Activated CD4-positive, alpha-beta T cell treated with anti-CD3 and anti-CD28 coated beads for 1 hour (primary cell): Measurements from ENCODE around the gene SRRM1.
A peak's percentile ranks its signal among the peaks of the same experiment; 100 is the strongest.
"Not testable (repeated sequence)": the region's sequence is repeated elsewhere in the genome, so short reads cannot be mapped to it uniquely, and the experiment has no call there.

Experiments used
- DNase-seq: peaks from one replicate; pipeline ENCODE4 v3.0.0-alpha.2; 2020

The SRRM1 gene

DNA sequence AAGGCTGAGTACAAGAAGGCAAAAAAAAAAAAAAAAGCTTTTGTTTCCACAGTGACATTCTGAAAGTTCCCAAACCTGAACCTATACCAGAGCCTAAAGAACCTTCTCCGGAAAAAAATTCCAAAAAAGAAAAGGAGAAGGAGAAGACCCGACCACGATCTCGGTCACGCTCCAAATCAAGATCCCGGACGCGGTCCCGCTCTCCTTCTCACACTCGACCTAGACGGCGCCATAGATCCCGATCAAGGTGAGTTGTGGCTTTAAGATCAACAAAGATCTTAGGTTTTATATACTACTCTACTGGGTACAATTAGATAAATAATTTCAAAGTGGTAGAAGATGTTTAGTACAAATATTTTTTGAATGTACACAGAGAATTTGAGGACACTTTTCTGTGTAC lies 9.3 kb downstream of the SRRM1 start:
- no peak for DNase-seq

GRCh38 chr1:24654010-24654409 lies 10.9 kb downstream of the SRRM1 start:
- DNase-seq = no peak

DNA sequence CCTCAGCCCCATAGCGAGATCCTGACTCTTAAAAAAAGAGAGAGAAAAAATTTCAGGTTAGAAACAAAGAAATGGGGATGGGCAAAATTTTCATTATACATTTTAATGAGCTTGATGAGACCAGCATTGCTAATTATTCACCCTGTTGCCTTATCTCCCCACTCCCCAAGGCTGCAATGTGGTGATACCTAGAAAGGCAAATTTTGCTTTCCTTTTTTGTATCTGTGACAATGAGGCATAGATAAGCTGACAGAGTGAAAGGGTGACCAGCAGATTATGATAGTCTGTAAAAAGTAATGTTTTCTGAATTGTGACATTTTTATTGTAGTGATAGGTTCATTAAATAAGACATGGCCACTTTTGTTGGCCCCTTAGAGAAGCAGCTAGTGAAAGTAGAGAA lies 12.9 kb downstream of the SRRM1 start:
- no peak for DNase-seq

DNA sequence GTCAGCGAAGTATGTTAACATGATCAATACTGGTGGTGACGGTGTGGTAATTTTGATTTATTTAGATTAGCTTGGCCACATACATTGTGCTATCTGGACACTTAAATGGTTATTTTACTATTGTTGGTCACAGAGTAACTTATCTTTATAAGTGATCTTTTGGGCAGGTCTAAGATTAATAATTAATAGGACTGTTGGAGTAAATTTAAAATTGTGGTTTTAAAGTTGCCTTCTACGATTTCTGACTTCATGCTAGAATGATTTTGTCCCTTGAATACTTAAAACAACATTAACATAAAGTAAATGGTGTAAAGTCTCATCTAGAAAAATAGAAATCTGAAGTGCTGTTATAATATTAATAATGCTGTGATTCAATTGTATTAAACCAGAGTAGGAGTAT lies 14.7 kb downstream of the SRRM1 start:
- no peak for DNase-seq

DNA sequence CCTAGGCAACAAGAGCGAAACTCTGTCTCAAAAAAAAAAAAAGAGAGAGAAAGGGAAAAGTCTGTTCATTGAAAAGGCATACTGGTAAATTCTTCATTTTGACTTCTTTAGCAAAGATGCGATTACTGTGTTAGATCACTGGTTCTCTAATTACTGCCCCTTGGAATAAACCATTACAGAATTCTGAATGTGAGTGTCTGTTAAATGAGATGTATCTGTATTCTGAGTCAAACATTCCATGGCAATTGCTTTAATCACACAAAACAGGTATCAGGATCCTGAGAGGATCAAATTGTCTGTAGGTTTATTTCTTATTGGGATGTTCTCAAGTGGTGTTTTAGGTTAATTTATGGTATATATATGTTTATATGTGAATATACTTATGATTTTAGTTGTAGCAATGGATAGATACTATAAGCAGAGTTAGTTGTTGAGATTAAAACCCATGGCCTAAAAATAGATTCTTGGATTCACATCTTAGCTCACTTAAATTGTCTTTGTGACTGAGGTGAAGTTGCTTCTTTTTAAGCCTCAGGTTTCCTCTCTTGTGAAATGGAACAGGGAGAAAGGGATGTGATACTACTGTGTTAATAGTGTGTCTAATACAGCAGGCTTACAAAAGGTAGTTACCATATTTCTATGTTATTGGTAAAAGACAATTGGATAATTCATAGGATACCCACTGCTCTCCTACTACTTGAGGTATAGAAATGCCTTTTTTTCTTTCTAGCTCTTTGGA lies 16.2 kb downstream of the SRRM1 start:
- no peak for DNase-seq

DNA sequence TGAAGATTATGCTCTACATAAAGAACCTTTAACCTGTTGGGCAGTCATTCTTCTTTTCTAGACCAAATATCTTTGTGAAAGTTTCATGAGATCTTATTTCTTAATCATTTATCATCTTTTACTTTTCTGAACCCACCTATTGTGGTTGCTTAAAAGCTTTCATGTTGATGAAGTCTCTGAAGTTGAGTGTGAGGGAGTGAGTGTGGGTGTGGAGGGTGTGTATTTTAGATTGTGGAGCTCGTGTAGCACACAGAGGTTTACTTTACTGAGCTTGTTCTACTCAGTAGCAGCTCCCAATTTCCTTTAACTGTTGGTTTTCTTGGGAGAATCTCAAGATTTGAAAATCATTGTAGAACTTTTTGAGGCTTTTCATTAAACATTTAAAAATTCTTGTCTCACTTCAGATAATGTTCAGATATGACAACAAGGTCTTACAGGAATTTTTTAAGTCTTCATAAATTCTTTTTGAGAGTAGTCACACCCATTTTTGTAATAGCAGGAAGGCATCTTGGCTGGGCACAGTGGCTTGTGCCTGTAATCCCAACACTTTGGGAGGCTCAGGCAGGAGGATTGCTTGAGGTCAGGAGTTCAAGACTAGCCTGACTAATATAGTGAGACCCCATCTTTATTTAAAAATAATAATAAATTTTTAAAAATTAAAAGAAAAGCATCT lies 17.0 kb downstream of the SRRM1 start:
- DNase-seq = no peak

- no peak for DNase-seq
Observed at GRCh38 chr1:24664507-24665033, 21.5 kb downstream of the SRRM1 start.

GRCh38 chr1:24666794-24667193 lies 23.7 kb downstream of the SRRM1 start:
- no peak for DNase-seq

- not testable (repeated sequence) for DNase-seq
Observed at GRCh38 chr1:24671372-24671771, 28.3 kb downstream of the SRRM1 start.

- DNase-seq = not testable (repeated sequence)
Observed at GRCh38 chr1:24672686-24673085, 29.6 kb downstream of the SRRM1 start.

GRCh38 chr1:24673341-24673740 lies 30.2 kb downstream of the SRRM1 start:
- no peak for DNase-seq

DNA sequence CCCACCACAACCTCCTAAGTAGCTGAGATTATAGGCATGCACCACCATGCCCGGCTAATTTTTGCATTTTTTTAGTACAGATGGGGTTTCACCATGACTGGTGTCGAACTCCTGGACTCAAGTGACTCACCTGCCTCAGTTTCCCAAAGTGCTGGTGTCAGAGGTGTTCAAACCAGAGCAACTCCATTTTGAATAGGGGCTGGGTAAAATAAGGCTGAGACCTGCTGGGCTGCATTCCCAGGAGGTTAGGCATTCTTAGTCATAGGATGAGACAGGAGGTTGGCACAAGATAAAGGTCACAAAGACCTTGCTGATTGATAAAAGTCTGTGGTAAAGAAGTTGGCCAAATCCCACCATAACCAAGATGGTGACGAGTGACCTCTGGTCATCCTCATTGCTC lies 35.3 kb downstream of the SRRM1 start:
- DNase-seq = not testable (repeated sequence)

- no peak for DNase-seq
Observed at GRCh38 chr1:24679725-24680124, 36.6 kb downstream of the SRRM1 start.

- no peak for DNase-seq
Observed at GRCh38 chr1:24683713-24684162, 40.6 kb downstream of the SRRM1 start.

DNA sequence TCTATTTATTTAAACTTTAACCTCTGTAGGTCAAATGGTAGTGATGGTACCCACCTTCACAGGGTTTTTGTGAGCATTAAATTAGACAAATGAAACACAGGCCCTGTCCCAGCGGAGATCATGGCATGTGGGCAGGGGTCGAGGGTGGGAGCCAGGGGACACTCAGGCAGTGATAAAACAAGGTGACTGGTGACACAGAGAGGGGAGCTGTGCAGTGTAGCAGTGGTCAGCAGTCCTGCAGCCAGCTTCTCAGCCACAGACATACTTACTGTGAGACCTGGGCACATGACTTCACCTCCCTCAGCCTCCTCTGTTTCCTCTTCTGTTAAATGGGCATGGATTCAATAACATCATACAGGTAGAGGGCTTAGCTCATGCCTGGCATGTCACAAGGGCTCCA lies 44.9 kb downstream of the SRRM1 start:
- no peak for DNase-seq

DNA sequence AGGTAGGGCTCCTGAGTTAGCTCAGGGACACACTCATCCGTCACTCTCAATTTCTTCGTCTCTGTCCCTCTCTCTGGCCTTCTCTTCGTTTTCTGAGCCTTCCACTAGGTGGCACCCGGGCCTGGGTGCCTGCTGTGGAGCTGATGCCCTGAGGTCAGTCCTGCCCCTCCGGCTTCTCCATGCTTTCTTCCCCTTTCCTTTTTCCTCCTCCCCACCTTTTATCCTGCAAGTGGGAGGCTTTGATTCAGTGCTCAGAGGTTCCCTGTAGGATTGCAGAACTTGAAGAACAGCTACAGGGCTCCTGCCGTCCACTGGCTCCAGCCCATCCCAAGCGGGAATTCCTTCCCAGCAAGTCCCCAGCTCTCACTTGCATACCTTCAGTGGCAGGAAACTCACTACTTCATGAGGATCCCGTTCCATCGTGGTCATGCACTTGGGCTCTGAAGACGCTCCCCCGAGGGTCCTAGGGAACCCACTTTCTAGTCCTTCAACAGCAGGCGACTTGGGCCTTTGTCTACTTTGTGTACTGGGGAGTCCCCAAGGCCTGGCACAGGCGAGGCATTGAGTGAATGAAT lies 45.6 kb downstream of the SRRM1 start:
- DNase-seq = peak; percentile 41

GRCh38 chr1:24691051-24691450 lies 47.9 kb downstream of the SRRM1 start:
- DNase-seq = no peak

GRCh38 chr1:24692351-24692980 lies 49.4 kb downstream of the SRRM1 start:
- DNase-seq = no peak

- no peak for DNase-seq
Observed at GRCh38 chr1:24693827-24694379, 50.8 kb downstream of the SRRM1 start.

DNA sequence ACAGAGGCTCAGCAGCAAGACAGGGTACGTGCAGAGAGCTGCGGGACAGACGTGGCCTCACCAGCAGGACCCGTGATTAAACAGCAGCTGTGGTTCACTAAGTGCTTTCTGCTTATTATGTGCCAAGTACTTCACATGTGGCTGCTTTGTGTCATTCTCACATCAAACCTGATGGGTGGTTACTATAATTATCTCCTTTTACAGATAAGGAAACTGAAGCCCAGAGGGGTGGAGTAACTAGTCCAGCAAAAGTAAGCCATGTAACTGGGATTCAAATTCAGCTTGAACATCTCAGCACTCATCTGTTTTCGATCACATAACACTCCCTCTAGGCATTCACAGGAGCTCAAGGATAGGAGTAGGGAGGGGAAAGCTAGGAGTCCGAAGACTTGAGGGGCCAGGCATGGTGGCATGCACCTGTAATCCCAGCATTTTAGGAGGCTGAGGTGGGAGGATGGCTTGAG lies 51.3 kb downstream of the SRRM1 start:
- no peak for DNase-seq

GRCh38 chr1:24695202-24695974 lies 52.3 kb downstream of the SRRM1 start:
- DNase-seq = no peak
